ENCODE data around the gene LCP2. TPM values are rescaled to one million over a fixed set of nuclear protein-coding genes. Genes with fewer than 3 reads are reported as not detected.

The LCP2 gene
- total and polyA plus RNA-seq, 2 of the 8 experiments (the other 6 are each of a cell fraction or from before 2014, with no cell fraction given), result 0.26 to 0.33 TPM

DNA sequence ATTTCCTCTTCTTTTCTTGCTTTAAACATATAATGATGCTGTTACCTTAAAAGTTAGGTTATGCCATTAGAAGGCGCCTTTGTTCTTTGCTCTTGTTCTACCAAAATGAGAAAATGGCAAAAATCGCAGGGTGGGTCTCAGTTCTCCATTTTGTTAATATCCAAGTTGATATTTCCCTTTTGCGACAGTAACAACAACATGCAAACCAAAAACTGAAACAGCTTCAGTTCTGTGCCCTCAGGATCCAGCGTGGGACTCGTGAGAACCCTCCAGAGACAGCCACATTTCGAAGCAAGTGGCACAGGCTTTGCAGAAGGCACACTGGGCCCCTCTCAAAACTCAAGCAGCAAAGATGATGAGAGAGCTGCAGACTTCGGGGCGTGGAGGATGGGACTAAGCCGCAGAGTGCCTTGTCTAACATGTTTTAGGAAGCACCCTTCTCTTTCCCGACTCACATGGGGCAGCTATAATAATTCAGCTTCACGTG is 33.0 kb upstream of the LCP2 start (continued):
- TF ChIP-seq GTF2F1 (IDR thresholded peaks at IDR 0.05; ENCODE audit: borderline replicate concordance, low read depth, low read length), result no peak
- TF ChIP-seq CTBP2 (IDR thresholded peaks at IDR 0.05; ENCODE audit: borderline replicate concordance, insufficient read depth, insufficient read length, low read length), result no peak
- TF ChIP-seq BRCA1 (IDR thresholded peaks at IDR 0.05; ENCODE audit: low read depth, low read length), result no peak
- TF ChIP-seq CEBPB (IDR thresholded peaks at IDR 0.05; ENCODE audit: low read depth, low read length), result no peak
- TF ChIP-seq SRF (IDR thresholded peaks at IDR 0.05; ENCODE audit: low read depth, low read length), result no peak
- TF ChIP-seq SAP30 (IDR thresholded peaks at IDR 0.05; ENCODE audit: insufficient read depth, insufficient replicate concordance, low read length), result no peak
- TF ChIP-seq FOSL1 (IDR thresholded peaks at IDR 0.05; ENCODE audit: insufficient read depth, low read depth, low read length), result no peak
- TF ChIP-seq KDM5A (IDR thresholded peaks at IDR 0.05; ENCODE audit: low read length), result no peak

All from H1 (cell line).